Liver (tissue), 9 donors: ENCODE measurements around the gene IGSF3. TPM values are rescaled to one million over a fixed set of nuclear protein-coding genes. Genes with fewer than 3 reads are reported as not detected.

Experiments
- DNase-seq: peaks from one replicate; pipeline ENCODE4 v3.0.0-alpha.2; 2017; ENCODE audit warnings: low spot score
- H3K27ac ChIP-seq, 2 donors: one replicate each; pipeline ENCODE4 v1.7.0; 2013; ENCODE audit warnings: inconsistent platforms in 2 of 2, low read length in 2 of 2, control low read depth in 1 of 2, low read depth in 1 of 2, mild to moderate bottlenecking in 1 of 2
- H3K27me3 ChIP-seq, 4 donors: one replicate each; pipeline versions ENCODE4 v1.6.1 to v1.7.0; 2013; ENCODE audit warnings: low read length in 3 of 4, inconsistent platforms in 1 of 4, mild to moderate bottlenecking in 1 of 4, moderate library complexity in 1 of 4; ENCODE audit not compliant: control insufficient read depth in 4 of 4, insufficient read depth in 4 of 4
- H3K36me3 ChIP-seq, 4 donors: one replicate each; pipeline versions ENCODE4 v1.6.1 to v1.7.0; 2013; ENCODE audit warnings: low read length in 3 of 4, mild to moderate bottlenecking in 3 of 4, low read depth in 1 of 4, moderate library complexity in 1 of 4; ENCODE audit not compliant: control insufficient read depth in 4 of 4, insufficient read depth in 3 of 4
- H3K4me1 ChIP-seq, 4 donors: one replicate each; pipeline versions ENCODE4 v1.6.1 to v1.7.0; 2013; ENCODE audit warnings: low read length in 3 of 4, mild to moderate bottlenecking in 3 of 4, moderate library complexity in 1 of 4; ENCODE audit not compliant: control insufficient read depth in 4 of 4, insufficient read depth in 4 of 4
- H3K4me3 ChIP-seq, 3 donors: one replicate each; pipeline versions ENCODE4 v1.6.1 to v1.7.0; 2013; ENCODE audit warnings: low read length in 3 of 3, control low read depth in 1 of 3, low read depth in 1 of 3, mild to moderate bottlenecking in 1 of 3
- H3K9ac ChIP-seq, 2 donors: one replicate each; pipeline ENCODE4 v1.7.0; 2013; ENCODE audit warnings: low read length in 2 of 2, mild to moderate bottlenecking in 2 of 2, moderate library complexity in 2 of 2, control low read depth in 1 of 2, low read depth in 1 of 2
- H3K9me3 ChIP-seq, 4 donors: one replicate each; pipeline versions ENCODE4 v1.6.1 to v1.7.0; 2013; ENCODE audit warnings: low read length in 3 of 4; ENCODE audit not compliant: control insufficient read depth in 4 of 4
- ATF3 ChIP-seq: IDR thresholded peaks from 2 replicates; pipeline ENCODE4 v1.6.1; 2016; ENCODE audit warnings: antibody characterized with exemption
- CTCF ChIP-seq: fragments of 150-350 bp; IDR thresholded peaks from 2 replicates; pipeline ENCODE4 v1.5.1; 2017; ENCODE audit warnings: improper control_type of control experiment, low read depth, low read length; ENCODE audit not compliant: missing input control
- EGR1 ChIP-seq, 2 donors: IDR thresholded peaks; 2 replicates each; pipeline ENCODE4 v1.6.1; 2016 to 2018; ENCODE audit warnings: antibody characterized with exemption in 2 of 2, low read depth in 2 of 2
- FOXA1 ChIP-seq: IDR thresholded peaks from 2 replicates; pipeline ENCODE4 v1.6.1; 2016; ENCODE audit warnings: antibody characterized with exemption
- FOXA2 ChIP-seq: IDR thresholded peaks from 2 replicates; pipeline ENCODE4 v1.6.1; 2016; ENCODE audit warnings: antibody characterized with exemption
- GABPA ChIP-seq, 2 donors: IDR thresholded peaks in 1 of 2; conservative IDR thresholded peaks in 1 of 2; 2 replicates each; pipeline ENCODE4 v1.6.1; 2016; ENCODE audit warnings: antibody characterized with exemption in 2 of 2, mild to moderate bottlenecking in 1 of 2, moderate library complexity in 1 of 2
- HNF4G ChIP-seq: IDR thresholded peaks from 2 replicates; pipeline ENCODE4 v1.6.1; 2016; ENCODE audit warnings: antibody characterized with exemption
- JUND ChIP-seq, 2 donors: IDR thresholded peaks; 2 replicates each; pipeline ENCODE4 v1.6.1; 2016; ENCODE audit warnings: antibody characterized with exemption in 2 of 2
- MAX ChIP-seq: IDR thresholded peaks from 2 replicates; pipeline ENCODE4 v1.6.1; 2016; ENCODE audit warnings: antibody characterized with exemption
- NR2F2 ChIP-seq: IDR thresholded peaks from 2 replicates; pipeline ENCODE4 v1.6.1; 2016; ENCODE audit warnings: antibody characterized with exemption
- RAD21 ChIP-seq, 2 donors: IDR thresholded peaks; 2 replicates each; pipeline ENCODE4 v1.6.1; 2016; ENCODE audit warnings: antibody characterized with exemption in 2 of 2, mild to moderate bottlenecking in 2 of 2
- RXRA ChIP-seq, 2 donors: IDR thresholded peaks; 2 replicates each; pipeline ENCODE4 v1.6.1; 2017 to 2018; ENCODE audit warnings: antibody characterized with exemption in 2 of 2, mild to moderate bottlenecking in 1 of 2
- SP1 ChIP-seq: IDR thresholded peaks from 2 replicates; pipeline ENCODE4 v1.6.1; 2018; ENCODE audit warnings: antibody characterized with exemption, mild to moderate bottlenecking
- TAF1 ChIP-seq: conservative IDR thresholded peaks from 2 replicates; pipeline ENCODE4 v1.6.1; 2016; ENCODE audit warnings: antibody characterized with exemption, mild to moderate bottlenecking
- YY1 ChIP-seq: IDR thresholded peaks from 2 replicates; pipeline ENCODE4 v1.6.1; 2016; ENCODE audit warnings: antibody characterized with exemption, mild to moderate bottlenecking
- ZBTB33 ChIP-seq: IDR thresholded peaks from 2 replicates; pipeline ENCODE4 v1.6.1; 2016; ENCODE audit warnings: antibody characterized with exemption
- WGBS: extraction: QIAGEN DNeasy Blood & Tissue Kit; methylation state at CpG from one replicate; pipeline ENCODE4 v1.1.7; 2013; 5-methylcytosine and 5-hydroxymethylcytosine counted together
- polyA plus RNA-seq, 2 donors: library from polyadenylated mRNA; stranded (reverse) in 1 of 2; unstranded in 1 of 2; fragments of 200-250 nt in 1 of 2; fragments of >200 nt in 1 of 2; fragmentation: Nextera tagmentation in 1 of 2; extraction: Ambion mirVana in 1 of 2; gene quantifications; one replicate each; pipeline versions ENCODE4 v1.2.1 to v1.2.3, GENCODE V29; 2013 to 2015
- total RNA-seq, 2 donors: library from RNA; depleted of rRNA; stranded (reverse); fragments of >200 nt; gene quantifications; one replicate each; pipeline ENCODE4 v1.2.3, GENCODE V29; 2014
- donor health status: healthy.
- donor health status: healthy.
- donor health status: healthy.
- donor health status: healthy.
- donor health status: healthy.

IGSF3 gene
- total and polyA plus RNA-seq, 4 donors = 0.14 to 5.4 (median 0.68) TPM

GRCh38 chr1:116573431-116574095, 94.0 kb downstream of the IGSF3 start:
- H3K4me3 ChIP-seq = no peak overlapping the region
- H3K27me3 ChIP-seq = no peaks in the 10 kb centered on the region
- peak; percentile 59 for DNase-seq
- no peak overlapping the region for H3K9ac ChIP-seq
- H3K4me1 ChIP-seq = peaks cover 1 to 12% (median 11%) of the 10 kb centered on the region in 4 donors
- 80% methylated on average over 7 of the region's 7 CpGs for WGBS
- H3K9me3 ChIP-seq = no peaks in the 10 kb centered on the region
- TF ChIP-seq RAD21 (IDR thresholded peaks at IDR 0.05) (no peak), JUND (IDR thresholded peaks at IDR 0.05) (no peak), RXRA (IDR thresholded peaks at IDR 0.05) (no peak), NR2F2 (no peak), ZBTB33 (no peak), SP1 (no peak), HNF4G (no peak), FOXA1 (no peak), EGR1 (IDR thresholded peaks at IDR 0.05; ENCODE audit: low read depth in 2 of 2) (no peak), MAX (no peak), TAF1 (no peak), ATF3 (no peak)
- no peaks in the 10 kb centered on the region for H3K36me3 ChIP-seq
- no peak overlapping the region for H3K27ac ChIP-seq

- H3K4me1 ChIP-seq = peaks cover 1 to 12% (median 11%) of the 10 kb centered on the region in 4 donors
- no peaks in the 10 kb centered on the region for H3K27me3 ChIP-seq
- no peak overlapping the region for H3K9ac ChIP-seq
- WGBS = 83% methylated on average over 4 of the region's 4 CpGs
- TF ChIP-seq TAF1 (no peak), RXRA (IDR thresholded peaks at IDR 0.05) (no peak), FOXA2 (no peak), GABPA (IDR thresholded peaks at IDR 0.05 in 1 of 2, conservative IDR thresholded peaks at IDR 0.05 in 1 of 2) (no peak), YY1 (no peak), RAD21 (IDR thresholded peaks at IDR 0.05) (no peak), SP1 (no peak), MAX (no peak)
- no peak overlapping the region for H3K4me3 ChIP-seq
- no peaks in the 10 kb centered on the region for H3K9me3 ChIP-seq
- DNase-seq = no peak
- H3K27ac ChIP-seq = no peak overlapping the region
- H3K36me3 ChIP-seq = no peaks in the 10 kb centered on the region
Observed at GRCh38 chr1:116572771-116573430, 94.6 kb downstream of the IGSF3 start.

GRCh38 chr1:116572099-116572498, 95.4 kb downstream of the IGSF3 start:
- Histone ChIP-seq H3K4me3 (no peak overlapping the region), H3K27me3 (no peaks in the 10 kb centered on the region), H3K9me3 (no peaks in the 10 kb centered on the region), H3K36me3 (no peaks in the 10 kb centered on the region), H3K9ac (no peak overlapping the region), H3K27ac (no peak overlapping the region), H3K4me1 (peaks cover 1 to 12% (median 11%) of the 10 kb centered on the region in 4 donors)
- no peak for DNase-seq
- 92% methylated on average over 2 of the region's 2 CpGs for WGBS
- TF ChIP-seq ZBTB33 (no peak), YY1 (no peak), JUND (IDR thresholded peaks at IDR 0.05) (no peak), SP1 (no peak), CTCF (no peak), RAD21 (IDR thresholded peaks at IDR 0.05) (no peak), MAX (no peak), TAF1 (no peak), NR2F2 (no peak)
